ENCODE results near the gene TGFB3.
A peak's percentile ranks its signal among the peaks of the same experiment; 100 is the strongest.

TGFB3 gene

GRCh38 chr14:75999511-76000190, 17.9 kb upstream of the TGFB3 start:
- TF ChIP-seq CTCF (IDR thresholded peaks at IDR 0.05; ENCODE audit: insufficient read depth, low read depth, low read length, missing control alignments): no peak
- DNase-seq (ENCODE audit: low read depth): no peak
- H3K4me3 ChIP-seq (ENCODE audit: low read depth, low read length): no peak overlapping the region

GRCh38 chr14:75996488-75996887, 14.7 kb upstream of the TGFB3 start:
- H3K4me3 ChIP-seq (ENCODE audit: low read depth, low read length): no peak overlapping the region
- no peak for TF ChIP-seq CTCF (IDR thresholded peaks at IDR 0.05; ENCODE audit: insufficient read depth, low read depth, low read length, missing control alignments)
- no peak for DNase-seq (ENCODE audit: low read depth)

- no peak for DNase-seq (ENCODE audit: low read depth)
- H3K4me3 ChIP-seq (ENCODE audit: low read depth, low read length): no peak overlapping the region
- TF ChIP-seq CTCF (IDR thresholded peaks at IDR 0.05; ENCODE audit: insufficient read depth, low read depth, low read length, missing control alignments): no peak
Observed at GRCh38 chr14:75995372-75996041, 13.7 kb upstream of the TGFB3 start.

- DNase-seq (ENCODE audit: low read depth): peak; percentile 58
- no peak overlapping the region for H3K4me3 ChIP-seq (ENCODE audit: low read depth, low read length)
- TF ChIP-seq CTCF (IDR thresholded peaks at IDR 0.05; ENCODE audit: insufficient read depth, low read depth, low read length, missing control alignments): no peak
Observed at GRCh38 chr14:75993567-75994041, 11.8 kb upstream of the TGFB3 start.

- DNase-seq (ENCODE audit: low read depth): no peak
- no peak overlapping the region for H3K4me3 ChIP-seq (ENCODE audit: low read depth, low read length)
- TF ChIP-seq CTCF (IDR thresholded peaks at IDR 0.05; ENCODE audit: insufficient read depth, low read depth, low read length, missing control alignments): no peak
Observed at GRCh38 chr14:75991753-75992152, 10.0 kb upstream of the TGFB3 start.

GRCh38 chr14:75990297-75990696, 8.5 kb upstream of the TGFB3 start:
- no peak overlapping the region for H3K4me3 ChIP-seq (ENCODE audit: low read depth, low read length)
- no peak for TF ChIP-seq CTCF (IDR thresholded peaks at IDR 0.05; ENCODE audit: insufficient read depth, low read depth, low read length, missing control alignments)
- no peak for DNase-seq (ENCODE audit: low read depth)

All from GM12865 (cell line).